DOHH2 (cell line): ENCODE data around the gene ARL4A.

Source experiments
- EZH2phosphoT487 ChIP-seq: fragments of 200-600 bp; sonication (generic); IDR thresholded peaks from 2 replicates; pipeline ENCODE4 v1.6.1; 2017; ENCODE audit warnings: borderline replicate concordance, mild to moderate bottlenecking, antibody characterized with exemption, low read length, moderate library complexity, mixed read lengths
- TF ChIP-seq, protein P1 (sequence below): fragments of 200-600 bp; sonication (generic); IDR thresholded peaks from one replicate; pipeline ENCODE4 v1.5.1; 2014; ENCODE audit warnings: antibody characterized with exemption, mild to moderate bottlenecking, low read depth, low read length; ENCODE audit not compliant: poor library complexity, severe bottlenecking

DNA sequence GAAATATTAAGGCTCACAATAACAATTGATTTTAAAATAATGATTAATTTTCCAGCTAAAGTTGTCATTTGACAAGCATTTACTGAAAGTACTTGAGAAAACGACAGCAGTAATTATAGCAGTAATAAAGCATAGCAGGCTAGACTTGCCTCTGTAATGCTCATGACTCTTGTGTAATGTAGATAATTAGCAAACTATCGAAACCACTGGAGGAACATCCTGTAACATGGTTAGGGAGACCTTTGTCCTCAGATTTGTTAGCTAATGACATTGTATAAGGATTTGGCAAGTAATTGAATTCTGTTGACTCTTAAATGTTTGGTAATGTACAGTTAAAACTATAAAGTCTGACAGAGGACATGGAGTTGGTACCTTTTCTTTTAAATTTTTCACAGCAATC is 24.8 kb downstream of the ARL4A start:
- TF ChIP-seq, protein P1, sequence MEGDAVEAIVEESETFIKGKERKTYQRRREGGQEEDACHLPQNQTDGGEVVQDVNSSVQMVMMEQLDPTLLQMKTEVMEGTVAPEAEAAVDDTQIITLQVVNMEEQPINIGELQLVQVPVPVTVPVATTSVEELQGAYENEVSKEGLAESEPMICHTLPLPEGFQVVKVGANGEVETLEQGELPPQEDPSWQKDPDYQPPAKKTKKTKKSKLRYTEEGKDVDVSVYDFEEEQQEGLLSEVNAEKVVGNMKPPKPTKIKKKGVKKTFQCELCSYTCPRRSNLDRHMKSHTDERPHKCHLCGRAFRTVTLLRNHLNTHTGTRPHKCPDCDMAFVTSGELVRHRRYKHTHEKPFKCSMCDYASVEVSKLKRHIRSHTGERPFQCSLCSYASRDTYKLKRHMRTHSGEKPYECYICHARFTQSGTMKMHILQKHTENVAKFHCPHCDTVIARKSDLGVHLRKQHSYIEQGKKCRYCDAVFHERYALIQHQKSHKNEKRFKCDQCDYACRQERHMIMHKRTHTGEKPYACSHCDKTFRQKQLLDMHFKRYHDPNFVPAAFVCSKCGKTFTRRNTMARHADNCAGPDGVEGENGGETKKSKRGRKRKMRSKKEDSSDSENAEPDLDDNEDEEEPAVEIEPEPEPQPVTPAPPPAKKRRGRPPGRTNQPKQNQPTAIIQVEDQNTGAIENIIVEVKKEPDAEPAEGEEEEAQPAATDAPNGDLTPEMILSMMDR = no peak
- no peak for TF ChIP-seq EZH2phosphoT487
